Liver (tissue), 9 donors: ENCODE measurements around the gene ZNF423. TPM values are rescaled to one million over a fixed set of nuclear protein-coding genes. Genes with fewer than 3 reads are reported as not detected.

Experiments used
- DNase-seq: peaks from one replicate; pipeline ENCODE4 v3.0.0-alpha.2; 2017; ENCODE audit warnings: low spot score
- H3K27ac ChIP-seq, 2 donors: one replicate each; pipeline ENCODE4 v1.7.0; 2013; ENCODE audit warnings: inconsistent platforms in 2 of 2, low read length in 2 of 2, control low read depth in 1 of 2, low read depth in 1 of 2, mild to moderate bottlenecking in 1 of 2
- H3K27me3 ChIP-seq, 4 donors: one replicate each; pipeline versions ENCODE4 v1.6.1 to v1.7.0; 2013; ENCODE audit warnings: low read length in 3 of 4, inconsistent platforms in 1 of 4, mild to moderate bottlenecking in 1 of 4, moderate library complexity in 1 of 4; ENCODE audit not compliant: control insufficient read depth in 4 of 4, insufficient read depth in 4 of 4
- H3K36me3 ChIP-seq, 4 donors: one replicate each; pipeline versions ENCODE4 v1.6.1 to v1.7.0; 2013; ENCODE audit warnings: low read length in 3 of 4, mild to moderate bottlenecking in 3 of 4, low read depth in 1 of 4, moderate library complexity in 1 of 4; ENCODE audit not compliant: control insufficient read depth in 4 of 4, insufficient read depth in 3 of 4
- H3K4me1 ChIP-seq, 4 donors: one replicate each; pipeline versions ENCODE4 v1.6.1 to v1.7.0; 2013; ENCODE audit warnings: low read length in 3 of 4, mild to moderate bottlenecking in 3 of 4, moderate library complexity in 1 of 4; ENCODE audit not compliant: control insufficient read depth in 4 of 4, insufficient read depth in 4 of 4
- H3K4me3 ChIP-seq, 3 donors: one replicate each; pipeline versions ENCODE4 v1.6.1 to v1.7.0; 2013; ENCODE audit warnings: low read length in 3 of 3, control low read depth in 1 of 3, low read depth in 1 of 3, mild to moderate bottlenecking in 1 of 3
- H3K9ac ChIP-seq, 2 donors: one replicate each; pipeline ENCODE4 v1.7.0; 2013; ENCODE audit warnings: low read length in 2 of 2, mild to moderate bottlenecking in 2 of 2, moderate library complexity in 2 of 2, control low read depth in 1 of 2, low read depth in 1 of 2
- H3K9me3 ChIP-seq, 4 donors: one replicate each; pipeline versions ENCODE4 v1.6.1 to v1.7.0; 2013; ENCODE audit warnings: low read length in 3 of 4; ENCODE audit not compliant: control insufficient read depth in 4 of 4
- ATF3 ChIP-seq: IDR thresholded peaks from 2 replicates; pipeline ENCODE4 v1.6.1; 2016; ENCODE audit warnings: antibody characterized with exemption
- CTCF ChIP-seq: fragments of 150-350 bp; IDR thresholded peaks from 2 replicates; pipeline ENCODE4 v1.5.1; 2017; ENCODE audit warnings: improper control_type of control experiment, low read depth, low read length; ENCODE audit not compliant: missing input control
- EGR1 ChIP-seq, 2 donors: IDR thresholded peaks; 2 replicates each; pipeline ENCODE4 v1.6.1; 2016 to 2018; ENCODE audit warnings: antibody characterized with exemption in 2 of 2, low read depth in 2 of 2
- FOXA1 ChIP-seq: IDR thresholded peaks from 2 replicates; pipeline ENCODE4 v1.6.1; 2016; ENCODE audit warnings: antibody characterized with exemption
- FOXA2 ChIP-seq: IDR thresholded peaks from 2 replicates; pipeline ENCODE4 v1.6.1; 2016; ENCODE audit warnings: antibody characterized with exemption
- GABPA ChIP-seq, 2 donors: IDR thresholded peaks in 1 of 2; conservative IDR thresholded peaks in 1 of 2; 2 replicates each; pipeline ENCODE4 v1.6.1; 2016; ENCODE audit warnings: antibody characterized with exemption in 2 of 2, mild to moderate bottlenecking in 1 of 2, moderate library complexity in 1 of 2
- HNF4A ChIP-seq, 2 donors: conservative IDR thresholded peaks; 2 replicates each; pipeline ENCODE4 v1.6.1; 2016; ENCODE audit warnings: antibody characterized with exemption in 2 of 2, mild to moderate bottlenecking in 2 of 2
- HNF4G ChIP-seq: IDR thresholded peaks from 2 replicates; pipeline ENCODE4 v1.6.1; 2016; ENCODE audit warnings: antibody characterized with exemption
- JUND ChIP-seq, 2 donors: IDR thresholded peaks; 2 replicates each; pipeline ENCODE4 v1.6.1; 2016; ENCODE audit warnings: antibody characterized with exemption in 2 of 2
- MAX ChIP-seq: IDR thresholded peaks from 2 replicates; pipeline ENCODE4 v1.6.1; 2016; ENCODE audit warnings: antibody characterized with exemption
- NR2F2 ChIP-seq: IDR thresholded peaks from 2 replicates; pipeline ENCODE4 v1.6.1; 2016; ENCODE audit warnings: antibody characterized with exemption
- RAD21 ChIP-seq, 2 donors: IDR thresholded peaks; 2 replicates each; pipeline ENCODE4 v1.6.1; 2016; ENCODE audit warnings: antibody characterized with exemption in 2 of 2, mild to moderate bottlenecking in 2 of 2
- REST ChIP-seq: IDR thresholded peaks from 2 replicates; pipeline ENCODE4 v1.6.1; 2016; ENCODE audit warnings: antibody characterized with exemption, mild to moderate bottlenecking
- RXRA ChIP-seq, 2 donors: IDR thresholded peaks; 2 replicates each; pipeline ENCODE4 v1.6.1; 2017 to 2018; ENCODE audit warnings: antibody characterized with exemption in 2 of 2, mild to moderate bottlenecking in 1 of 2
- SP1 ChIP-seq: IDR thresholded peaks from 2 replicates; pipeline ENCODE4 v1.6.1; 2018; ENCODE audit warnings: antibody characterized with exemption, mild to moderate bottlenecking
- TAF1 ChIP-seq: conservative IDR thresholded peaks from 2 replicates; pipeline ENCODE4 v1.6.1; 2016; ENCODE audit warnings: antibody characterized with exemption, mild to moderate bottlenecking
- YY1 ChIP-seq: IDR thresholded peaks from 2 replicates; pipeline ENCODE4 v1.6.1; 2016; ENCODE audit warnings: antibody characterized with exemption, mild to moderate bottlenecking
- ZBTB33 ChIP-seq: IDR thresholded peaks from 2 replicates; pipeline ENCODE4 v1.6.1; 2016; ENCODE audit warnings: antibody characterized with exemption
- WGBS: extraction: QIAGEN DNeasy Blood & Tissue Kit; methylation state at CpG from one replicate; pipeline ENCODE4 v1.1.7; 2013; 5-methylcytosine and 5-hydroxymethylcytosine counted together
- polyA plus RNA-seq, 2 donors: library from polyadenylated mRNA; stranded (reverse) in 1 of 2; unstranded in 1 of 2; fragments of 200-250 nt in 1 of 2; fragments of >200 nt in 1 of 2; fragmentation: Nextera tagmentation in 1 of 2; extraction: Ambion mirVana in 1 of 2; gene quantifications; one replicate each; pipeline versions ENCODE4 v1.2.1 to v1.2.3, GENCODE V29; 2013 to 2015
- total RNA-seq, 2 donors: library from RNA; depleted of rRNA; stranded (reverse); fragments of >200 nt; gene quantifications; one replicate each; pipeline ENCODE4 v1.2.3, GENCODE V29; 2014
- donor health status: healthy.
- donor health status: healthy.
- donor health status: healthy.
- donor health status: healthy.
- donor health status: healthy.

Gene ZNF423
- total and polyA plus RNA-seq, 4 donors, result 0.24 to 1.6 (median 0.39) TPM

GRCh38 chr16:49599704-49600103 lies 256.2 kb downstream of the ZNF423 start:
- Histone ChIP-seq H3K27me3 (no peaks in the 10 kb centered on the region), H3K36me3 (no peaks in the 10 kb centered on the region), H3K9me3 (no peaks in the 10 kb centered on the region), H3K9ac (no peak overlapping the region), H3K4me3 (no peak overlapping the region), H3K4me1 (no peaks in the 10 kb centered on the region), H3K27ac (no peak overlapping the region)
- TF ChIP-seq REST, result no peak
- TF ChIP-seq SP1, result no peak
- TF ChIP-seq CTCF, result no peak
- TF ChIP-seq RXRA (IDR thresholded peaks at IDR 0.05), result no peak
- TF ChIP-seq EGR1 (IDR thresholded peaks at IDR 0.05; ENCODE audit: low read depth in 2 of 2), result no peak
- no peak for TF ChIP-seq HNF4G
- no peak for TF ChIP-seq GABPA (IDR thresholded peaks at IDR 0.05 in 1 of 2, conservative IDR thresholded peaks at IDR 0.05 in 1 of 2)
- no peak for TF ChIP-seq RAD21 (IDR thresholded peaks at IDR 0.05)
- no peak for TF ChIP-seq FOXA1
- no peak for TF ChIP-seq FOXA2
- no peak for TF ChIP-seq YY1
- TF ChIP-seq ZBTB33, result no peak
- TF ChIP-seq NR2F2, result no peak
- TF ChIP-seq JUND (IDR thresholded peaks at IDR 0.05), result no peak
- TF ChIP-seq MAX, result no peak
- no peak for TF ChIP-seq TAF1
- TF ChIP-seq HNF4A (conservative IDR thresholded peaks at IDR 0.05), result no peak
- TF ChIP-seq ATF3, result no peak
- WGBS, result 82% methylated on average over 8 of the region's 8 CpGs
- DNase-seq, result no peak
